HUDEP-2 (cell line): ENCODE data around the gene SH3RF1.
A peak's percentile ranks its signal among the peaks of the same experiment; 100 is the strongest.

Experiments used
- DNase-seq, 76 experiments: peaks; one replicate each; lab custom pipeline; 2025; ENCODE audit not compliant: unreplicated experiment in 76 of 76; lab: John Stamatoyannopoulos, UW

The SH3RF1 gene

DNA sequence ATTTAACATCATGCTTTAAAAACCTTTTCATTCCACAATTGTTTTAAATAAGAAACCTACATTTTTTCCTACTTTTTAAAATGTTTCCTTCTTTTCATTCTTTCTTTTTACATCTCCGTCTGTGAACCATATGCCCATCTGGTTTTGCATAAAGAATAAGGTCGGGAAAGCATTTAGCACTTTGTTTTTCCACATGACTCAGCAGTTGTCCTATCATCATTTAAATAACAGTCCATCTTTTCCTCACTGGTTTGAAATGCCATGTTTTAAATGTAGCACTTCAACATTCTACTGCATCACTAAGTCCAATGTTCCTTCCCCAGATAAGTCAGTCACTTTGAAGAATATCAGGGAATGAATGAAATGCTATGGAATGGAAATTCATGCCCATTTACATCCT, 128.4 kb downstream of the SH3RF1 start:
- DNase-seq = no peak

DNA sequence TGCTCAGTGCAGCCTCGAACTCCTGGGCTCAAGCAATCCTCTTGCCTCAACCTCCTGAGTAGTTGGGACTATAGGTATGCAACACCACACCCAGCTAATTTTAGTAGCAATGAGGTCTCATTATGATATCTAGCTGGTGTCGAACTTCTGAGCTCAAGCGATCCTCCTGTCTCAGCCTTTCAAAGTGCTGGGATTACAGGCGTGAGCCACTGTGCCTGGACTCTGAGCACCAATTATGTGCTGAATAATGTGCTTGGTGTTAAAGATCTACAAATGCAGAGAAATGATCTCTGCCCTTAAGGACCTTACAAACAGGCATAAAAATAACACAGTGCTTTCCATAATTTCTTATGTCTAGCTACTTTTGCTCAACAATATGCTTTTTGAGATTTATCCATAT, 131.7 kb downstream of the SH3RF1 start:
- no peak for DNase-seq

DNA sequence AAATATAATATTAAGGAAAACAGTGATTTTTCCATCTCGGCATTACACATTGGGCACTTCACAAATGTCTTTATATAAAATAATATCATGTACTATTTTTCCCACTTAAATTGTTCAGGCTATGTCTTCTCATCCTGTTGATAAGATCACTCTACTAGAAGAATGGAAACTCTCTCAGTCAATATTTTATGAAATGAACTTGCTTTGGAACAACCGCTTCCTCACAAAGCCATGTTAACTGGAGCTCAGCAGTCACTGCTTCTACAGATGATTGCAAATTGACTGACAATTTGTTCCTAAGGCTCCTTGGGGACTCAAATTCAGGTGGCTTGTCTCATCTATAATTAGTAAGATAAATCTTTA, 133.2 kb downstream of the SH3RF1 start:
- no peak for DNase-seq

DNA sequence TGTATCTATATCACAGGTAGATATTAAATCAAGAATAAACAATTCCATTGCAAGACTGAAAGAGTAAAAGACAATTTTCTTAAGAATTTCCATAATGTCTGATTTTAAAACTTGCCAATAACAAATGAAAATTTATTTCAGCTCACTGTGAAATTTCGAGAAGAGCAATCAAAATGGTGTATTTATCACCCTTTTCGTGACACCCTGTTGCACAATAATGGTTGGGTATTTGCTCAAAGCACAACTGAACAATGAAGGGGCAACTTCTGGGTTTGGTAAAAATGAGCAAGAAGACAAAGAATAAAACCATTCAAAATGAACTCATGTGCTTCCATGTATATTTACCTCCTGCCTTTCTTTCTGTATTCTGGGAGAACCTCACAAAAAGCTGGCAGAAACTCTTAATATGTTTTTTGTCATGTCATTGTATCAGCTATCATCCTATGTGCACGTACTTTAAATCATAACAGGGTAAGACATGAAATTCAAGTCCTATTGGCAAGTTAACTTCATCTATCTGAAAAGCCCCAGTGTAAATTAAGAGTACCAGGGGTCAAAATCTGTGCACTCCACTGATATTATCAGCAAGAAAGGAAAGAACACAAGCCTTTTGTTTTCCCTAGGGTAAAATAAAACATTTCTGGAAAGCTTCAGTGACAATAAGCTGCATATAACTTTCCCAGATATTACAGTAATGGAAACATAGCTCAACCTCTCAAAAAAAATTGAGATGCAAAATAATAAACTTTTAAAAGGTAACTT, 133.8 kb downstream of the SH3RF1 start:
- no peak for DNase-seq

DNA sequence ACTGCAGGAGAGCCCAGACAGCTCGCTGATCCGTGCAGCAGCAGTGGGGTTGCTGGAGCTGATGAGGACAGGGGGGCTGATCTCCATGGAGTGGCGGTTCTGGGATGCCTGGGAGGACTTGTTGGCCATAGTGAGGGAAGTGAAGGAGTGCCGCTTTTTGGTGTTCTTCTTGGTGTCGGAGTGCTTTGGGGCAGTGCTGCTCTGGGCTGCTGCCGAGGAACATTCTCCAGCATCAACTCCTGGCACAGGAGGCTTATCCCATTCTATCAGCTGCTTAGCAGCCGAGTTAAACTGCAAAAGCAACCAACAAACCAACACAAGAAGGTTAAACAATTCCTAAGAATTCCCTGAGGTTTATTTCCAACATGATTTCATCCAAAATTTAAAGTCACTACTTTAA, 134.4 kb downstream of the SH3RF1 start:
- DNase-seq = no peak

DNA sequence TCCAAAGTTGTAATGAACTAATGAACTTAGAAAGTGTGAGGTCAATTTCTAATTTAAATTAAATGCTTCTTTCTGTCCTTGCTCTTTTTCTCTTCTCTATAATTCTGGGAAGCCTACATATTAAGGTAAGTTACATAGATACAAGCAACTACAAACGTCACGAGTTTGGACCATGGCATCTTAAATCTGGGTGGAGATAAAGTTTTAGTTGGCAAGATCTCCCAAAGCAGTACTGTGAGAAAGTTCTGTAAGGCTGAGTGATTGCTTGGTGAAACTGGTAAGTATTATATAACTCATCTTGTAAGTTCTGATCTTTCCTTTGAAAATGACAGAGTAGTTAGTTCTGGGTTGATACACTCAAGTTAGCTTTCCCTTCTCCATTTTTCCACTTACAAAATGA, 135.0 kb downstream of the SH3RF1 start:
- DNase-seq = no peak

DNA sequence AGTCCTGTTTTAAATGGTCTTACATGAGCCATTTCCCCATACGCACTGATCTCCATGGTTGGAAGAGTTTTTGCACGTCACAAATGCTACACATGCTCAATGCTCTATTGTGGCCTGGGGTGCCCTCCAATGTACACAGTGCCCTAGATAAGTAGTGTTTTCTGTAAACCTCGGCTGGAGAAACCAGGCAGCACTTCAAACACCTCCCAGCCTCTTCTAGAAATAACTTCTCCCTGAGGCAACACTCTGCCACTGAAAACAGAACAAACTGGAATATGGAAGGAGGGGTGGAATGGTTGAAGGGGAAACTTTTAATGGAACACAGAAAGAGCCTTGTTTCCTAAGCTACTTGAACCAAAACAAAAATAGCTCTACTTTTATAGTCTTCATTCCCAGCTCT, 136.8 kb downstream of the SH3RF1 start:
- no peak for DNase-seq

DNA sequence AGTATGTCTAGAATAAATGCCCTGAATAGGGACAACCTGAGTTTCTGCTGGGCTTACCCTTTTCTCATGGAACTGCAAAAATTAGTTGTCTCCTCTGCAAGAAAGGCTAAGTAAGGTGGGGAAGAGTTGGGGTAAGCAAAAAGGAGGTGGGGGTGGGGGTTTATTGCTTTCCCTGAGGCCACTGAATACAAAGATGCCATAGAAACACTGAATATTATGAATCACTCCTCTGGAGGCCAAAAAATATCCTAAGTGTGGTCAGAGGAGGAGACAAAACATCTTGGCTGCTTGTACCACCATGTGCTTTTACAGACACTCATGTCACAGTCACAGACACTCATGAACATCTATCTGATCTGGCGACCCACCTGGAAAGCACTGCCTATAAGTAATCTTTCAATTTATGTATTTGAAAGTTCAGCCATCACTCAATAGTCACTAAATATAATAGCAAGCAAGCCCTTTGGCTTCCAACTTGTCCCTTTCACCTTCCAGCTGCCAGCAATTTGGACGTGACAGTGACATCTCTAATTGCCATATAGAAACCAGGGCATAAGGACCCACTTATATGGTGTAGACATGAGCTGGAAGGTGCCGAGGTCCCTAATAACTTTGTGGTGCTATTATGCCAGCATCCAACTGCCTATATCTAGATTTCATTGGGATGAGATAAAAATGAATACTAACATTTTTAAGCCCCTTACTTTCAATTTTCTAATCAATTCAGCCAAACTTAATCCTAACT, 138.0 kb downstream of the SH3RF1 start:
- DNase-seq = no peak

DNA sequence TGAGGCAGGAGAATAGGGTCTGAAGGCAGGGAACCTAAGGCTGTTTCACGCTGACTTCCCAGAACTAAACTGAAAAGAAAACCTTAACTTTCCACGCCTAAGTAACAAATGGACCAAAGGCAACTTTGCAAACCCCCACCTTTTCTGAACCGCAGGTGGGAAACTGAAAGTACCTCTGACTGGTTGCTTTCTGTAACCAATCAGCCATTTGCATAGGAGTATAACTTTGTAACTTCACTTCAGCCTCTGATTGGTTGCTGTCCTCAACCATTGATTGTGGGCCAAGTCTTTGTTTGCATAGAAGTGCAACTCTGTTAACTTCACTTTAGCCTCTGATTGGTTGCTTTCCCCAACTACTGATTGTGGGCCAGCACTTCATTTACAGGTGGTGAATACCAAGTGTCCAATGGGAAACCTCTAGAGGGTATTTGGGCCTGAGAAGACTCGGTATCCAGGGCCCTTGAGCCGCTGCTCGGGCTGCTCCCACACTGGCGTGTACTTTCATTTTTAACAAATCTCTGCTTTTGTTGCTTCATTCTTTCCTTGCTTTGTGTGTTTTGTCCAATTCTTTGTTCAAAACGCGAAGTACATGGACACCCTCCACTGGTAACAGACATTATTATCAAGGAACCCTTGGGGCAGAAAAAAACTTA, 139.1 kb downstream of the SH3RF1 start:
- no peak for DNase-seq

DNA sequence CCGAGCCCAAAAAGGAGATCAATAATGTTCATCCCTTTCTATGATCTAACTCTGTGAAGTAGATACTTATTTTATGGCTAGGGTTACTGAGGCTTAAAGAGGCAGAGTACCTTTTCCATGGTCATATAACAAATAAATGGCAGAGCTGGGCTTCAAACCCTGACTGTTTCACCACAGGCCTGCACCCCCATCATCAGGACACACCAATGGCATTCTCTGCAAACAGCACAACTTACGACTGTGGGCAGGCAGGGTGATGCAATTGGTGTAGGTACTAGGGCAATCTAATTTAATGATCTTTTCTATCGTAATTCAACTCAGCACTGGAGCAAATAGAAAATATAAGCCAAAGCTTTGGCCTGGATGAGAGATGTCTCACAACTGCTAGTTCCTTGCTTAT, 141.9 kb downstream of the SH3RF1 start:
- no peak for DNase-seq

DNA sequence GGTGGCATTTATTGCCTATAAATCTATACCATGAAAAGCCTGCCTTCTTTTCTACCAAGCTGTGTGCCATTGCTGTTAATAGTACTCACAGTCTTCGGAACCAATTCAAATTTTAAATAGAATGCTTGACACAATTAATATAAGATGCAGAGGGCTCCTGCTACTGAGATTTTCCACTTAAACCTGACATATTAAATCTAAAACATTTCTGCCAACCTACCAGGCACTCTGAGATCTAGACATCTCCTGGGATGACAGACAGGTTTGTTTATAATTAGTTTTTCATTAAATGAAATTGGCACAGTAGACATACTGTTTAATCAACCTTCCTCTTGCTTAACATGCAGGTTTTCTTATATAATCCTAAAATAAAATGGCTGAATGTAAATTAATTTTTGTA, 143.4 kb downstream of the SH3RF1 start:
- no peak for DNase-seq

DNA sequence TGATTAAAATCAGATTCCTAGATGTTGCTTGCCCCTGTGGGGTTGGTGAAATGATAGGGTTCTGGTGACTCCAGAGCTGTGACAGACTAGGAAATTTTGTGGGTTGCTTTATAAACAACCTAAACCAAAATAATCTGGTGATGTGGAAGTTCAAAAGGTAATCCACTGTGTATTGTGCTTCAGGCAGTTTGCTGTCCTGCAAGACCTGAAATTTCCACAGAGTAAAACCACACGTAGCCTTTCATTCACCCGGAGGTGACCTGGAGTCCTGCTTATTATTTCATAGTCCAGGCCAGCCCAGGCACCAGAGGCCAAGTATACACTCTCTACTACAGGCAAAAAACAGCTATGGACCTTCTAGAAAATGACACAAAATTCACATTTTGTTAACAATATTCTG, 146.1 kb downstream of the SH3RF1 start:
- DNase-seq = no peak

DNA sequence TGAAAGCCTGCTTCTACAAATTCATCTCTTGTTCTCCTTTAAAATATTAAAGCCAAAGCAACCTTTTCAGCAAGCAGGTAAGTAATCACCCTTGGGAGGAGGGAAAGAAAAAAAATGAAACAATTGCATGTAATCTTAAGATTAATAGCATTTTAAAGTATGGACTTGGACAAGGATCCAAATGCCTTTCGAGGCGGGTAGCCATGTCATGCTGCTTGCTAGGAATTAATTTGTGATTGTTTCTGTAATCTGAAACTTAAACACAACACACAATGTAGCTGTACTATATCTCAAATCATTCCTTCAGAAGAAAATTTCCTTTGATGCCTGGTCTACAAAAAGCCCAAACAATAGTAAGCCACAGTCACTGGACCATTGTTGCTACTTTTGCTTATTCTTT, 148.3 kb downstream of the SH3RF1 start:
- DNase-seq = no peak

DNA sequence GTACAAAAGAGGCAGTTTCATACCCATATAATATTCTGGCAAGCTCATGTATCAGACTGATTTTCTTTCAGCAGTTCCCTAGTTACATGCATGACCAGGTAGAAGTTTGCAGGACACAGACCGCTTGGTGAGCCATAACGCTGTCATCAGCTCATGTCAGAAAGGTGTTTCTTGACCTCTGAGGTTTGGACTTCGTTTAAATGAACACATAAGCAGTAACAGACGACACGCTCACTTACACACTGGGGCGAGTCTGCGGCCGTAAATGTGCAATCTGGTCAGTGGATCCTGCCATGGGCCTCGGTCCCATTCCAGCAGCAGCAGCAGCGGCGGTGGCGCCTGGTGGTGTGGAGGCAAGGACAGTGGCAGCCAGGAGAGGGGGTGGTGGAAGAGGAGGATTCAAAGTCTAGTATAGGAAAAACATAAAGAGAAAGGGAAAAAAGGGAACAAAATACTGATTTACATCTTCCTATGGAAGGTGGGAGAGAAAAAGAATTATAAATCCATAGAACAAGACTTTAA, 148.8 kb downstream of the SH3RF1 start:
- no peak for DNase-seq

DNA sequence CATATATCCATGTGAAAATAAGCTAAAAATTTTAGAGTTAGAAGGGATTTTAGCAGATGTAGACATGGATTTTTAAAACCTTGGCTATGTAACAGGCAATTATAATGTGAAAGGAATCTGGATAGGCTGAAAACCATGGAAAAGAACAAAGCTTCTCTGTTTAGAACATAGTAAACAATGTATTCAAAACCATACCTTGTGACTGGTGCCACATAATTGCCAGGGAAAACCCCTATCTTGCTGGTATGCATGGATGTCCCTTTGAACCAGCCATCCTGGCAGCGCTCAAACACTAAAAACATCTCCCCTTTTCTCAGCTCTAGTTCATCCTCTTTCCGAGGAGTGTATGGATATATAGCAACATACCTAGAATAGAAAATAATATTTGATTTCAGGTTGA, 150.1 kb downstream of the SH3RF1 start:
- no peak for DNase-seq

DNA sequence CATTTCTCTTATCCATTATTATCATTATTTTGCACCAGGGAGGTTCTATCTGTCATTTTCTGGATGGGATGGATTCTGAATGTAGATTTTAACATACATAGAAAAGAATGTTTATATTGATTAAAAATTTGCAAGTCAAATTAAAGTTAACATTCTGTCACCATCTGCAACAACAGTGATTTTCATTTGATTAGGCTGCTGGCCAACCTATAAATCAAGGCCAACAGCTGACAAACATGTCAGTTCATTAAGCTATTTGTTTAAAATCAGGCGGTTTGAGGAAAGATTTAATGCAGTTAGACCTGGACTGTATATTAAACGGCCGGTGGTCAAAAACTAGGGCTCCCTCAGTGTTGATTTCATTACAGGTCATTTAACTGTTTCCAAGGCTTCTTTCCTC, 151.2 kb downstream of the SH3RF1 start:
- no peak for DNase-seq

DNA sequence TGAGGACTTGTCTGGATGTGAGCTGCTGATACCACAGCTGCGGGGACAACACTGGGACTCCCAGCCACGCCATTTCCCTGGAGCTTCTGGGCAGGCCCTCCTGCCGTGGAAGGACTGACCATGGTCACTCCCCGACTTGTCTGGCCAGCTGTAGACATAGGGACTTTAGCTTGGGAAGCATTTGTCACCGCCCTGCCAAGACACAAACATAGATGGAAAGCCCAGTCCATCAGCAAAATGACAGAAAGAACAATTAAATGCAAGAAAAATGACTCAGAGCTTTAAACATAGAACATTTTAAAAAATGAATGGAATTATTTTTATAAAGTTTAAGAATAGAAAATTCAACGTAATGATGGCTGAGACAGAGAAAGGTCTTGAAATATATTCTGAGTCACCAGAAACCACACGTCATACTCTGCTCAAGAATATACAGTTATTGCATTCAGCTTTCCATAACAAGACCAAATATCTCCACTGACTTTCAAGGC, 153.1 kb downstream of the SH3RF1 start:
- no peak for DNase-seq

DNA sequence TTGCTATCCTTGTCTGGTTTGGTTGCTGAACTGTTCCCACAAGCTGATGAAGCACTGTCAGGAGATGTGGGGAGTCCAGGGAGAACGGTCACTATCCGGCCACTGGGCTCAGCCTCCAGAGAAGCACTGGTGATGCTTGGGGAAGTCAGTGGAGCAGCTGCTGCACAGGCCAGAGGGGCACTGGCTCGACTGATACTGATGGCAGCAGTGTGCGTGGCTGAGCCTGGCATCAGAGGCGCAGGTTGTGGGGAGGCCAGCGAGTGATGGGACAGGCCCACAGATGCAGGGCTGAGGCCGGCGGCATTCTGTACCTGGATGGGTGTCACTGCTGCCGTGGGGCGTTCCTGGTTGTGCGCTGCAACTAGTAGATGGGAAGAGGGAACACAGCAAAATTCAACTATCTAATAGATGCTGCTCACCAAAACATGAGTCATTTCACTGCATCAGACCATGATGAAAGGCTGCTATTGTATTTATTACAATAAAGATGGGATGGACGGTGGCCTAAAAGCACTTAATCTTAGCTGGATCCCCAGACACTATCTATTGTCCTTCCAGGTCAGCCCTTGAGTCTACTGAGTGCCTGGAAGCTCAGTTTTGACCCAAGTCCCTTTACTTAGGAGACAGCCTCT, 154.4 kb downstream of the SH3RF1 start:
- DNase-seq = no peak

DNA sequence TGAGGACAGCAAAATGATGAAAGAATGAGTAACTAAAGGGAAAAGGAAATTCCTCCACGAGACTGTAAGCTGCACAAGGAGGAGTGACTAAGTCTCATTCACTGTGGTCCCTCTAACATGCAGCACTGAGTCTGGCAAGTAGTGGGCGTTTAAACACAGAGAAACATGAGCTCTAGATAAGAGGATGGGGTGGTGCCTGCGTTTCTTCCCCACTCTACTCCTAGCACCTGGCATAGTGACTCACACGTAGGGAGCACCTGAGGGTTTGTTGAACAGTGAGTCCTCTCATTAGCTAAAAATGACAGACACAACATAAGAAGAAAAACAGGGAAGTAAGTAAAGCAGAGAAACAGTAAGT, 154.9 kb downstream of the SH3RF1 start:
- DNase-seq = peak in 1 of 76 experiments; percentile 3

DNA sequence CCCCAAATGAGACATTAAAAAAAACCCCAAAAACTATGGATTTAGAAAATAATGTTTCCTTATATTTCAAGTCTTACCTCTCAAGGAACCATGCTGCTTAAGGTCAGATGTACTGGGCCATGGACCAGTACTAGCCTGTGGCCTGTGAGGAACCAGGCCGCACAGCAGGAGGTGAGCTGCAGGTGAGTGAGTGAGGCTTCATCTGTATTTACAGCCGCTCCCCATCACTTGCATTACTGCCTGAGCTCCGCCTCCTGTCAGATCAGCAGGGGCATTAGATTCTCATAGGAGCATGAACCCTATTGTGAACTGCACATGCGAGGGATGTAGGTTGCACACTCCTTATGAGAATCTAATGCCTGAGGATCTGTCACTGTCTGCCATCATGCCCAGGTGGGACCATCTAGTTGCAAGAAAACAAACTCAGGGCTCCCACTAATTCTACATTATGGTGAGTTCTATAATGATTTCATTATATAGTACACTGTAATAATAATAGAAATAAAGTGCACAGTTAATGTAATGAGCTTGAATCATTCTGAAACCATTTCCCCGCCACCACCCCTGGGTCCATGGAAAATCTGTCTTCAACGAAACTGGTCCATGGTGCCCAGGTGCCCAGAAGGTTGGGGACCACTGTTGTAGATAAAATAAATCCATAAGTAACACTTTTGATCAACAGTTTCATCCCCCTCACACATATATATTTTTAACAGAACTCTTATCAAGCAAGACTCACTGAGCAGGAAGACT, 155.4 kb downstream of the SH3RF1 start:
- DNase-seq = no peak
